GM08714 (cell line): ENCODE measurements around the gene RNF31.
"Not testable (repeated sequence)": the region's sequence is repeated elsewhere in the genome, so short reads cannot be mapped to it uniquely, and the experiment has no call there.

ENCODE experiments used
- H3K4me3 ChIP-seq: fragments of 200-500 bp; sonication (Bioruptor generic); 2 replicates; pipeline ENCODE4 v1.5.1; 2014; ENCODE audit warnings: mild to moderate bottlenecking, low read length, inconsistent platforms
- ZNF274 ChIP-seq: IDR thresholded peaks from 2 replicates; pipeline ENCODE4 v1.6.1; 2012; ENCODE audit warnings: mild to moderate bottlenecking, low read depth, low read length

RNF31 gene

GRCh38 chr14:24146978-24147760 lies at the start of gene RNF31:
Gene RNF31, plus strand, starts transcription at chr14:24147498. Its CDS starts 201 bp downstream, at chr14:24147699.
- TF ChIP-seq ZNF274 = no peak

GRCh38 chr14:24098229-24098926 lies 48.9 kb upstream of the RNF31 start:
- TF ChIP-seq ZNF274 = no peak
- H3K4me3 ChIP-seq = no peak overlapping the region

More at GRCh38 chr14:24146978-24147760, at the start of gene RNF31:
- H3K4me3 ChIP-seq = peak within 1 kb of the TSS; percentile 96

- no peak for TF ChIP-seq ZNF274
- no peak overlapping the region for H3K4me3 ChIP-seq
Measured at GRCh38 chr14:24098927-24099813, 48.1 kb upstream of the RNF31 start.

GRCh38 chr14:24100197-24100981 lies 46.9 kb upstream of the RNF31 start:
- no peak for TF ChIP-seq ZNF274
- H3K4me3 ChIP-seq = no peak overlapping the region

- H3K4me3 ChIP-seq = no peak overlapping the region
- no peak for TF ChIP-seq ZNF274
Measured at GRCh38 chr14:24100982-24101494, 46.3 kb upstream of the RNF31 start.

GRCh38 chr14:24102357-24103048 lies 44.8 kb upstream of the RNF31 start:
- TF ChIP-seq ZNF274 = no peak
- no peak overlapping the region for H3K4me3 ChIP-seq

- H3K4me3 ChIP-seq = no peak overlapping the region
- no peak for TF ChIP-seq ZNF274
Measured at GRCh38 chr14:24103451-24103850, 43.8 kb upstream of the RNF31 start.

- not testable (repeated sequence) for H3K4me3 ChIP-seq
Measured at GRCh38 chr14:24105609-24106239, 41.6 kb upstream of the RNF31 start.

GRCh38 chr14:24106672-24107271 lies 40.5 kb upstream of the RNF31 start:
- no peak for TF ChIP-seq ZNF274
- no peak overlapping the region for H3K4me3 ChIP-seq

- no peak overlapping the region for H3K4me3 ChIP-seq
- no peak for TF ChIP-seq ZNF274
Measured at GRCh38 chr14:24108336-24108874, 38.9 kb upstream of the RNF31 start.

- H3K4me3 ChIP-seq = no peak overlapping the region
- no peak for TF ChIP-seq ZNF274
Measured at GRCh38 chr14:24110060-24110459, 37.2 kb upstream of the RNF31 start.

GRCh38 chr14:24110523-24110922 lies 36.8 kb upstream of the RNF31 start:
- no peak overlapping the region for H3K4me3 ChIP-seq
- TF ChIP-seq ZNF274 = no peak
